ENCODE results near the gene F5.
"Not testable (repeated sequence)": the region's sequence is repeated elsewhere in the genome, so short reads cannot be mapped to it uniquely, and the experiment has no call there.

The F5 gene

GRCh38 chr1:169534653-169535052 lies 51.6 kb downstream of the F5 start:
- Histone ChIP-seq H3K27ac (ENCODE audit: low read depth, low read length) (no peak overlapping the region), H3K9me3 (ENCODE audit: insufficient read depth, low read depth, low read length) (no peaks in the 10 kb centered on the region)
- WGBS, result 96% methylated on average over 2 of the region's 2 CpGs

DNA sequence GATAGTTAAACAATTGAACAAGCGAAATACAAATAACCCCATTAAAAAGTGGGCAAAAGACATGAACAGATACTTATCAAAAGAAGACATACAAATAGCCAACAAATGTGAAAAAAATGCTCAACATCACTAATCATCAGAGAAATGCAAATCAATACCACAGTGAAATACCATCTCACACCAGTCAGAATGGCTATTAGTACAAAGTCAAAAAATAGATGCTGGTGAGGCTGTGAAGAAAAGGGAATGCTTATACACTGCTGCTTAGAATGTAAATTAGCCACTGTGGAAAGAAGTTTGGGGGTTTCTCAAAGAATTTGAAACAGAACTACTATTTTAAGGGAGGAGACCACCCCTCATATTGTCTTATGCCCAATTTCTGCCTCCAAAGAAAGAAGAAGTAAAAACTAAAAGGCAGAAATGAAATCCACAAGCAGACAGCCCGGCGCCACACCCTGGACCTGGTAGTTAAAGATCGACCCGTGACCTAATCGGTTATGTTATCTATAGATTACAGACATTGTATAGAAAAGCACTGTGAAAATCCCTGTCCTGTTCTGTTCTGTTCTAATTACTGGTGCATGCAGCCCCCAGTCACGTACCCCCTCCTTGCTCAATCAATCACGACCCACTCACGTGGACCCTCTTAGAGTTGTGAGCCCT lies 52.6 kb downstream of the F5 start:
- WGBS, result 93% methylated on average over 9 of the region's 9 CpGs
- not testable (repeated sequence) for H3K36me3 ChIP-seq (ENCODE audit: insufficient read depth, low read length)

More at GRCh38 chr1:169534653-169535052, 51.6 kb downstream of the F5 start:
- no peaks in the 10 kb centered on the region for H3K36me3 ChIP-seq (ENCODE audit: insufficient read depth, low read length)
- H3K27me3 ChIP-seq (ENCODE audit: insufficient read depth, low read length), result no peaks in the 10 kb centered on the region
- peaks cover 6% of the 10 kb centered on the region for H3K4me1 ChIP-seq (ENCODE audit: insufficient read depth, low read length)
- no peak overlapping the region for H3K9ac ChIP-seq (ENCODE audit: low read depth, low read length)
- H3K4me3 ChIP-seq (ENCODE audit: low read length), result no peak overlapping the region

DNA sequence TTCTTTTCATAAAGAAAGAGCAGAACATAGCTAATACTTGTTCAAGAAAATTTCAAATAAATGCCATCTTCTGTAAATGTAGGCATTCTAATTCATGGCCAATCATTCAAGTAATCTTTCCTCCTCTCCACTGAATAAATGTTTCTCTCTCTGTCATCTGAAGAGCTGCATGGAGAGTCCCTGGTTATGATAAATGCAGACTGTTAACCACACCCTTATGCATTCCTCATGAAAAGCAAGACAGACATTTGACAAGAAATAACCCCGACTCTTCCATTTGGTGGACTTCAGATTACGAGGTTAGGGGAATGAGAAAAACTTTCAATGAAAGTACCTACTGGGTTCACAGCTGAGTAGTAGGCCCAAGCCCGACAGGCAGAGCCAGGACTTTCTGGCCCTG lies 55.8 kb downstream of the F5 start:
- H3K27me3 ChIP-seq (ENCODE audit: insufficient read depth, low read length), result no peaks in the 10 kb centered on the region
- WGBS, result 85% methylated on average over 3 of the region's 3 CpGs
- no peak overlapping the region for H3K4me3 ChIP-seq (ENCODE audit: low read length)
- H3K9me3 ChIP-seq (ENCODE audit: insufficient read depth, low read depth, low read length), result no peaks in the 10 kb centered on the region
- no peak overlapping the region for H3K27ac ChIP-seq (ENCODE audit: low read depth, low read length)
- H3K9ac ChIP-seq (ENCODE audit: low read depth, low read length), result no peak overlapping the region
- no peaks in the 10 kb centered on the region for H3K36me3 ChIP-seq (ENCODE audit: insufficient read depth, low read length)
- H3K4me1 ChIP-seq (ENCODE audit: insufficient read depth, low read length), result peaks cover 27% of the 10 kb centered on the region

More for the DNA sequence above, 52.6 kb downstream of the F5 start:
- not testable (repeated sequence) for H3K9ac ChIP-seq (ENCODE audit: low read depth, low read length); H3K27me3 ChIP-seq (ENCODE audit: insufficient read depth, low read length); H3K27ac ChIP-seq (ENCODE audit: low read depth, low read length); H3K9me3 ChIP-seq (ENCODE audit: insufficient read depth, low read depth, low read length); H3K4me3 ChIP-seq (ENCODE audit: low read length)
- H3K4me1 ChIP-seq (ENCODE audit: insufficient read depth, low read length), result peaks cover 15% of the 10 kb centered on the region

DNA sequence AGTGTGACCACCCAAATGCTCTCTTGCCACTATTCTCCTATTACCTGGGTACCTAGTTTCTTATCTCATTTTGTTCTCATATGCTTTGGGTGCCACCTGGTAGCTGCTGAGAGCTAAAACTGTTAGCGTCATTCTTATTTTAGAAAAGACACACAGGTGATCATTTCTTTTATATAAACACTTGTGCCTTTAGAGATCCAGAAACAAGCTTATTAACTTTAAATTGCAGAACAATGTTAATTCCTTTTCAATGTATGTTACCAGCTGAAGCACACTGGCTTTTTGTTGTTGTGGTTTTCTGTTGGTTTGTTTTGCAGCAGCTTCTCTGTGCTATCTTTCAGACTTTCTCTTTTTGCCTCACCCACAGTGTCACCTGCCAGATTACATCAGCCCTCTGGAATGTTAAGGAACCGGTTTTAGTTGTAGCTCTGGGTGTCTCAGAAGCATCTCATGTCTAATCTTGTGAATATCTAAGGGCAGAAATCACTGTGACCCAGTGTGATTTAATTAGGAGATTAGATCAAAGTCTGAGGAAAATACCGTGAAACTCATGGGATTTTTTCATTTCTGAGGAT lies 57.1 kb downstream of the F5 start:
- no peaks in the 10 kb centered on the region for H3K27me3 ChIP-seq (ENCODE audit: insufficient read depth, low read length)
- H3K36me3 ChIP-seq (ENCODE audit: insufficient read depth, low read length), result no peaks in the 10 kb centered on the region
- WGBS, result 46% methylated on average over 3 of the region's 3 CpGs
- H3K4me3 ChIP-seq (ENCODE audit: low read length), result peak overlapping the region; percentile 32
- H3K27ac ChIP-seq (ENCODE audit: low read depth, low read length), result peak overlapping the region; percentile 82
- H3K4me1 ChIP-seq (ENCODE audit: insufficient read depth, low read length), result peaks cover 27% of the 10 kb centered on the region
- H3K9me3 ChIP-seq (ENCODE audit: insufficient read depth, low read depth, low read length), result no peaks in the 10 kb centered on the region
- H3K9ac ChIP-seq (ENCODE audit: low read depth, low read length), result peak overlapping the region; percentile 15; the same call in 1 of the 2 replicates

DNA sequence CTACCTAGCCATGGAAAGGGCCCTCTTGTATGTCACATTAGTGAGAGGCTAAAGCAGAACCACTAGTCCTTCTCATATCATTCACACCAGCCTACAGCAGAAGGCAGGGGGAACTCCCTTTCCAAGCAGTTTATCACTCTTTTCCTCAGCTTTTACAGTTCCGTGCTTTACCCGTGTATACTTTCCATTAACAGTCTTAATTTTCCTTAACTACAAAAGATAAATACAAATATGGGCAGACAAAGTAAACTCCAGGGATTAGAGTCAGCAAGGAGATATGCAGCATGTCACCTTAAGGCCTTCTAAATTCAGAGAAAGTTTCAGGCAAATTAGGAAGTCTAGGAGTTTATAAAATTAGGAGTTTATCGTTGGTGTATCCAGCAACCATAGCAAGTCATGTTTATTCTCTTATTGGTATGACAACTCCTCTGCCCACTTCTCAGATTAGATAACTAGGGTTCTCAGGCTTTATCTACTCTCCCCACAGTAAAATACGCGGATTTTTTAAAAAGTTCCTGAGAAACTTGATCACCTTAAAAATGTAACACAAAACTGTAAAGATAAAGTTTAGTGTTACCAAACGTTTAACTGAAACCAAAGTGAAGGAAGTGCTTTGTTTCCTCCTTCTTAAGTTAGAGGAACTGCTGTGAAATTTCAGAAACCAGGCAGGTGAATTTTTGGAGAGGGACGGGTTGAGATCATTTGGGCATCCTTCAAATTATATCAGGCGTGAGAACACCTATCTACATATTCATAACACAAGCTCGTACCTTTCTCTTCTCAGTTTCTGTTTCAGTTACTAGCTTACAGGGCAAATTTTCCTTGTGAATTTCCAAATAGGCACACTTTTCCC lies 57.8 kb downstream of the F5 start:
- Histone ChIP-seq H3K36me3 (ENCODE audit: insufficient read depth, low read length) (no peaks in the 10 kb centered on the region), H3K9me3 (ENCODE audit: insufficient read depth, low read depth, low read length) (no peaks in the 10 kb centered on the region), H3K4me3 (ENCODE audit: low read length) (0 out of 2 replicates have a peak overlapping the region, but pooled peaks have one; percentile 32), H3K27ac (ENCODE audit: low read depth, low read length) (peak overlapping the region; percentile 82), H3K4me1 (ENCODE audit: insufficient read depth, low read length) (peaks cover 27% of the 10 kb centered on the region), H3K9ac (ENCODE audit: low read depth, low read length) (peak overlapping the region; percentile 15; the same call in 1 of the 2 replicates), H3K27me3 (ENCODE audit: insufficient read depth, low read length) (no peaks in the 10 kb centered on the region)
- 80% methylated on average over 9 of the region's 9 CpGs for WGBS

DNA sequence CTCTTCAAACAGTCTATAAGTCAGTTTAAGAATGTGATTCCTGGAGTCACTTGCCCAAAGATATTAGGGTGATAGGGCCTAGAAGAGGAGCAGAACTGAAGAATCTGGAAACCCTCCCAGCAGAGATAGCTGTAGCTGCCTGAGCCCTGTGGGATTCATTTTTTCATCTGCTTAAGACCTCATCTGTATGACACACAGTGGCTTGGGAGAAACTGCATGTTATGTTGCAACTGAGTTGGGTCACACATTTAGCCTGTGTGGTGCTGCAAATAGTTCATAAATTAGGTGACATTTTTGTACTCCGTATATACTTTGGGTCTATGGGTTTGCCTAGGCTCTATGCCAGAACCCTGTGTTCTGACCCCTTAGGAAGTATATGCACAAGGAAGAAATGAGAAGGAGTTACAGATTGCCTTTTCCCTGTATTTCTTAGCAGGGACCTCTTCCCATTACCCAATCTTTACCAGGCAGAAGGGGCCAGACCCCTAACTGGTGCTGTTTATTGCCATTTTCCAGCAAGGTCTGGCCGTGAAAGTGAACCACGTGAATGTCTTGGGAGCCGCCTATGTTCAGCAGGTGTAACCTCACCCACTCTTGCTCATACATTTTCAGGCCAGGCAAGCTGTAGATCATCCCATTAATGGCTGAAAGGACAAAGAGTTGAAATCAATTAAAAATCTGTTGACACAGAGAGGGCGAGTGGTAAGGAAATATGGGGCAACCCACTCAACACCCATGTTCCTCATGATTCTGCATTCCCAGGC lies 58.6 kb downstream of the F5 start:
- peak overlapping the region; percentile 82; the same call in 1 of the 2 replicates for H3K27ac ChIP-seq (ENCODE audit: low read depth, low read length)

DNA sequence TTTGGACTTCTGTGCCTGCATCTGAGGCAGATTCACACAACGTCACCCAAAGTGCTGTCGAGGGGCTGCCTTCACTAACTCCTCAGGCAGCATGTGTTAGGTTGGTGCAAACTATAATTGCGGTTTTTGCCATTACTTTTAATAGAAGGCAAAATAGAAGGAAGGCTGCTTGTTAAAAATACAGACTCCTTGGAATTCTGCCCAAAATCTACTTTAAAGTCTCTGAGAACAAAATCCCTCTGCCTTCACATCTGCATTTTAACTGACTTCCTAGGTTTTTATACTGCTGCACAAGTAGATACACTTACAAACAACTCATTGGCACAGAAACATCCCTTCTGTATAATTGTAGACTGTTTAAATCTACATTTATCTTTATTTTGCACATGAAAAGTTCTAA lies 59.3 kb downstream of the F5 start:
- no peak overlapping the region for H3K27ac ChIP-seq (ENCODE audit: low read depth, low read length)
- H3K27me3 ChIP-seq (ENCODE audit: insufficient read depth, low read length), result no peaks in the 10 kb centered on the region
- no peak overlapping the region for H3K9ac ChIP-seq (ENCODE audit: low read depth, low read length)
- peaks cover 27% of the 10 kb centered on the region for H3K4me1 ChIP-seq (ENCODE audit: insufficient read depth, low read length)
- no peaks in the 10 kb centered on the region for H3K9me3 ChIP-seq (ENCODE audit: insufficient read depth, low read depth, low read length)
- H3K4me3 ChIP-seq (ENCODE audit: low read length), result no peak overlapping the region
- WGBS, result 96% methylated on average over 3 of the region's 3 CpGs
- no peaks in the 10 kb centered on the region for H3K36me3 ChIP-seq (ENCODE audit: insufficient read depth, low read length)

More for the DNA sequence above, 58.6 kb downstream of the F5 start:
- Histone ChIP-seq H3K9ac (ENCODE audit: low read depth, low read length) (no peak overlapping the region), H3K27me3 (ENCODE audit: insufficient read depth, low read length) (no peaks in the 10 kb centered on the region), H3K4me1 (ENCODE audit: insufficient read depth, low read length) (peaks cover 27% of the 10 kb centered on the region), H3K9me3 (ENCODE audit: insufficient read depth, low read depth, low read length) (no peaks in the 10 kb centered on the region), H3K36me3 (ENCODE audit: insufficient read depth, low read length) (no peaks in the 10 kb centered on the region), H3K4me3 (ENCODE audit: low read length) (no peak overlapping the region)
- WGBS, result 96% methylated on average over 5 of the region's 5 CpGs

GRCh38 chr1:169526120-169526832 lies 60.0 kb downstream of the F5 start:
- no peak overlapping the region for H3K4me3 ChIP-seq (ENCODE audit: low read length)
- no peaks in the 10 kb centered on the region for H3K27me3 ChIP-seq (ENCODE audit: insufficient read depth, low read length)
- WGBS, result 92% methylated on average over 1 of the region's 1 CpG
- H3K4me1 ChIP-seq (ENCODE audit: insufficient read depth, low read length), result peaks cover 27% of the 10 kb centered on the region
- H3K9me3 ChIP-seq (ENCODE audit: insufficient read depth, low read depth, low read length), result no peaks in the 10 kb centered on the region
- H3K9ac ChIP-seq (ENCODE audit: low read depth, low read length), result no peak overlapping the region
- no peaks in the 10 kb centered on the region for H3K36me3 ChIP-seq (ENCODE audit: insufficient read depth, low read length)
- H3K27ac ChIP-seq (ENCODE audit: low read depth, low read length), result no peak overlapping the region

DNA sequence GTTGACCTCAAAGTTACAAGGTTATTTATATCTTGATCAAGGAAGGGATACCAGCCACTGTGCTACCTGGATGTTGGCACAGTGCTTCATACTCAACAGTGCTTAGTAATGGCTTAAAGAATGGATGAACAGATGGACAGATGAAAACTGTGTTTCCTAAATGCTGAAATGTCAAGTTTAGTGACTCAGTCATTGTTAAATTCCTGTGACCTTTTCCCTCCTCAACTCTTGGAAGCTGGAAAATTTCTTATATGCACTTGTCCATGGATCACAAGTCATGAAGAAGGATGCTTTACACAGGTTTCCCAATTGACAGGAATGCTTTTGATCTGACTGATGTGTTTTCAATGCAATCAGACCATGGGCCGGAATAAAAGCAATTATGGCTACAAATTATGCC lies 60.9 kb downstream of the F5 start:
- peaks cover 27% of the 10 kb centered on the region for H3K4me1 ChIP-seq (ENCODE audit: insufficient read depth, low read length)
- H3K9ac ChIP-seq (ENCODE audit: low read depth, low read length), result no peak overlapping the region
- no peak overlapping the region for H3K4me3 ChIP-seq (ENCODE audit: low read length)
- no peaks in the 10 kb centered on the region for H3K36me3 ChIP-seq (ENCODE audit: insufficient read depth, low read length)
- no CpG with 5 or more reads among the region's 1 CpG for WGBS
- H3K27me3 ChIP-seq (ENCODE audit: insufficient read depth, low read length), result no peaks in the 10 kb centered on the region
- no peak overlapping the region for H3K27ac ChIP-seq (ENCODE audit: low read depth, low read length)
- H3K9me3 ChIP-seq (ENCODE audit: insufficient read depth, low read depth, low read length), result no peaks in the 10 kb centered on the region

DNA sequence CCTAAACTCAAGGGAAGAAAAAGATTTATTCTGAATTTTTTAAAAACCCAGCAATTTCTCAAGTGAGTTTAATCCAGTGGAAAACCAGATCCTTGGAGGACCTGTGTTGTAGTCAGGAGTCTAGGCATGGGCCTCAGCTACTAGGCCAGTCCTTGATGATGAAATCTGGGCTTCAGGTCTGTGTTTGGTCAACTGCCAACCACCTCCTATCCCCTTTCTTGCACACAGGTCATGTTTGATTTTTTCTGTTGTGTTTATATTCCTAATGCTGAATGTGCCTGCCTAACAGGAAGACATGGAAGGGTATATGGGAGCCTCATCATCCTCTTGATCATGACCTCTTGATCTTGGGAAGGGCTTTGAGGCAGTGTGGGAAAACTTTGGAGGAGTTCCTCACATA lies 62.4 kb downstream of the F5 start:
- no peak overlapping the region for H3K4me3 ChIP-seq (ENCODE audit: low read length)
- H3K4me1 ChIP-seq (ENCODE audit: insufficient read depth, low read length), result peaks cover 15% of the 10 kb centered on the region
- H3K9ac ChIP-seq (ENCODE audit: low read depth, low read length), result no peak overlapping the region
- H3K27me3 ChIP-seq (ENCODE audit: insufficient read depth, low read length), result no peaks in the 10 kb centered on the region
- no peaks in the 10 kb centered on the region for H3K36me3 ChIP-seq (ENCODE audit: insufficient read depth, low read length)
- H3K27ac ChIP-seq (ENCODE audit: low read depth, low read length), result no peak overlapping the region
- H3K9me3 ChIP-seq (ENCODE audit: insufficient read depth, low read depth, low read length), result no peaks in the 10 kb centered on the region
